ENCODE measurements around the gene GIGYF2.

GRCh38 chr2:232874677-232875223 lies 177.6 kb downstream of the GIGYF2 start:
- no peak for TF ChIP-seq CTCF (IDR thresholded peaks at IDR 0.05 in 2 of 3, conservative IDR thresholded peaks at IDR 0.05 in 1 of 3; ENCODE audit: borderline replicate concordance in 1 of 3, insufficient read depth in 1 of 3, low read depth in 2 of 3, low read length in 2 of 3)
- TF ChIP-seq POLR2A (IDR thresholded peaks at IDR 0.05; ENCODE audit: borderline replicate concordance, extremely low read depth, insufficient read depth, insufficient read length), result no peak
- TF ChIP-seq RAD21 (IDR thresholded peaks at IDR 0.05; ENCODE audit: low read depth), result no peak
- TF ChIP-seq ZFX (IDR thresholded peaks at IDR 0.05), result no peak
- no peak for TF ChIP-seq ATF3 (IDR thresholded peaks at IDR 0.05)

Measured in HCT116 (cell line).